WTC11 (cell line): ENCODE measurements around the gene TMEM72.

ENCODE experiments used
- CBFB ChIP-seq: sonication (generic); formaldehyde crosslinking; IDR thresholded peaks from 2 replicates; pipeline ENCODE4 v1.8.1; 2022; ENCODE audit warnings: mild to moderate bottlenecking, low read depth, missing genetic modification reagents
- NFATC4 ChIP-seq: fragments of 250-450 bp; sonication (Bioruptor Pico); IDR thresholded peaks from 2 replicates; pipeline ENCODE4 v1.9.0; 2021; ENCODE audit warnings: mild to moderate bottlenecking
- NR1H2 ChIP-seq: sonication (generic); formaldehyde crosslinking; IDR thresholded peaks from 2 replicates; pipeline ENCODE4 v1.9.0; 2021; ENCODE audit warnings: mild to moderate bottlenecking, moderate library complexity, missing genetic modification reagents
- NR2C2 ChIP-seq: sonication (generic); formaldehyde crosslinking; IDR thresholded peaks from 2 replicates; pipeline ENCODE4 v1.8.0; 2022; ENCODE audit warnings: mild to moderate bottlenecking, missing genetic modification reagents
- ZNF121 ChIP-seq: sonication (generic); formaldehyde crosslinking; IDR thresholded peaks from 2 replicates; pipeline ENCODE4 v1.8.0; 2023; ENCODE audit warnings: missing genetic modification reagents
- ZNF138 ChIP-seq: sonication (generic); formaldehyde crosslinking; conservative IDR thresholded peaks from 2 replicates; pipeline ENCODE4 v1.8.1; 2022; ENCODE audit warnings: mild to moderate bottlenecking, moderate library complexity, missing genetic modification reagents
- TF ChIP-seq, protein P1 (sequence below): fragments of 200-600 bp; IDR thresholded peaks from 2 replicates; pipeline ENCODE4 v1.8.0; 2022; ENCODE audit warnings: antibody characterized with exemption
- TF ChIP-seq, protein P2 (sequence below): sonication (generic); formaldehyde crosslinking; IDR thresholded peaks from 2 replicates; pipeline ENCODE4 v1.8.1; 2022; ENCODE audit warnings: mild to moderate bottlenecking, missing genetic modification reagents, moderate library complexity, borderline replicate concordance
- TF ChIP-seq, protein P3 (sequence below): sonication (generic); formaldehyde crosslinking; conservative IDR thresholded peaks from 2 replicates; pipeline ENCODE4 v1.8.1; 2022; ENCODE audit warnings: mild to moderate bottlenecking, missing genetic modification reagents

DNA sequence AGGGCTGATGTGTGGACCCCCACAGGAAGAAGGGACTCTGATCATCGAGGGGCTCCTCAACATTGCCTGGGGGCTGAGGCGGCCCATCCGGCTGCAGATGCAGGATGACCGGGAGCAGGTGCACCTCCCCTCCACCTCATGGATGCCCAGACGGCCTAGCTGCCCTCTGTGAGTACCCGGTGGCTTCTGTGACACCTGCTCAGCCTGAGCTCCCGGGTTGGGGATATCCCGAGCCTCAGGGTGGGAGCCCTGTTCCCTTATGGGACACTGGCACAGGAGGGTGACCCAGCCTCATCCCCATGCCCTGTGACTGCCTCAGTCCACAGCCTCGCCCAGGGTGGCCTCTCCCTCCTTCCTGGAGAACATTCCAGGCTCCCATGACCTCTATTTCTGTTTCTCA lies 71.4 kb downstream of the TMEM72 start:
- TF ChIP-seq, protein P1, sequence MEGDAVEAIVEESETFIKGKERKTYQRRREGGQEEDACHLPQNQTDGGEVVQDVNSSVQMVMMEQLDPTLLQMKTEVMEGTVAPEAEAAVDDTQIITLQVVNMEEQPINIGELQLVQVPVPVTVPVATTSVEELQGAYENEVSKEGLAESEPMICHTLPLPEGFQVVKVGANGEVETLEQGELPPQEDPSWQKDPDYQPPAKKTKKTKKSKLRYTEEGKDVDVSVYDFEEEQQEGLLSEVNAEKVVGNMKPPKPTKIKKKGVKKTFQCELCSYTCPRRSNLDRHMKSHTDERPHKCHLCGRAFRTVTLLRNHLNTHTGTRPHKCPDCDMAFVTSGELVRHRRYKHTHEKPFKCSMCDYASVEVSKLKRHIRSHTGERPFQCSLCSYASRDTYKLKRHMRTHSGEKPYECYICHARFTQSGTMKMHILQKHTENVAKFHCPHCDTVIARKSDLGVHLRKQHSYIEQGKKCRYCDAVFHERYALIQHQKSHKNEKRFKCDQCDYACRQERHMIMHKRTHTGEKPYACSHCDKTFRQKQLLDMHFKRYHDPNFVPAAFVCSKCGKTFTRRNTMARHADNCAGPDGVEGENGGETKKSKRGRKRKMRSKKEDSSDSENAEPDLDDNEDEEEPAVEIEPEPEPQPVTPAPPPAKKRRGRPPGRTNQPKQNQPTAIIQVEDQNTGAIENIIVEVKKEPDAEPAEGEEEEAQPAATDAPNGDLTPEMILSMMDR: no peak
- no peak for TF ChIP-seq NR1H2 (CRISPR knock-in tag)
- no peak for TF ChIP-seq ZNF138 (CRISPR knock-in tag)
- TF ChIP-seq ZNF121 (CRISPR knock-in tag): no peak
- TF ChIP-seq, protein P2, sequence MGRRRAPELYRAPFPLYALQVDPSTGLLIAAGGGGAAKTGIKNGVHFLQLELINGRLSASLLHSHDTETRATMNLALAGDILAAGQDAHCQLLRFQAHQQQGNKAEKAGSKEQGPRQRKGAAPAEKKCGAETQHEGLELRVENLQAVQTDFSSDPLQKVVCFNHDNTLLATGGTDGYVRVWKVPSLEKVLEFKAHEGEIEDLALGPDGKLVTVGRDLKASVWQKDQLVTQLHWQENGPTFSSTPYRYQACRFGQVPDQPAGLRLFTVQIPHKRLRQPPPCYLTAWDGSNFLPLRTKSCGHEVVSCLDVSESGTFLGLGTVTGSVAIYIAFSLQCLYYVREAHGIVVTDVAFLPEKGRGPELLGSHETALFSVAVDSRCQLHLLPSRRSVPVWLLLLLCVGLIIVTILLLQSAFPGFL (CRISPR knock-in tag): no peak
- TF ChIP-seq, protein P3, sequence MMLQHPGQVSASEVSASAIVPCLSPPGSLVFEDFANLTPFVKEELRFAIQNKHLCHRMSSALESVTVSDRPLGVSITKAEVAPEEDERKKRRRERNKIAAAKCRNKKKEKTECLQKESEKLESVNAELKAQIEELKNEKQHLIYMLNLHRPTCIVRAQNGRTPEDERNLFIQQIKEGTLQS (CRISPR knock-in tag): no peak
- no peak for TF ChIP-seq NFATC4 (CRISPR knock-in tag)
- TF ChIP-seq NR2C2 (CRISPR knock-in tag): no peak
- TF ChIP-seq CBFB (CRISPR knock-in tag): no peak
